Erythroblast (primary cell): ENCODE data around the gene PNPLA3.

ENCODE experiments used
- GATA1 ChIP-seq: IDR thresholded peaks from 2 replicates; pipeline ENCODE4 v1.6.1; 2011; ENCODE audit warnings: low read depth, mild to moderate bottlenecking, control low read depth, low read length, moderate library complexity
- POLR2A ChIP-seq: IDR thresholded peaks from 2 replicates; pipeline ENCODE4 v1.6.1; 2011; ENCODE audit warnings: mild to moderate bottlenecking, low read length

- TF ChIP-seq POLR2A (no peak), GATA1 (no peak)
Measured at GRCh38 chr22:43922123-43922522, 1.5 kb upstream of the PNPLA3 start.
